ENCODE results near the gene CFAP46. TPM values are rescaled to one million over a fixed set of nuclear protein-coding genes. Genes with fewer than 3 reads are reported as not detected.

Gene CFAP46
- total RNA-seq, 1 donor from 2014 or later, result 1.6 TPM

- Mint-ChIP-seq H3K9me3 (peaks cover 10% of the 10 kb centered on the region), H3K4me3 (no peak overlapping the region), H3K4me1 (peaks cover 7% of the 10 kb centered on the region), H3K36me3 (peaks cover 23% of the 10 kb centered on the region), H3K27me3 (ENCODE audit: insufficient read depth, low read depth) (peaks cover 15% of the 10 kb centered on the region), H3K27ac (no peak overlapping the region)
- no peak for DNase-seq (ENCODE audit: low spot score)
- no peaks in the 10 kb centered on the region for H3K79me2 ChIP-seq (ENCODE audit: low read depth)
- H2AFZ ChIP-seq (replicated peaks), result no peak overlapping the region
- no peak overlapping the region for H3K4me2 ChIP-seq
- no peaks in the 10 kb centered on the region for H4K20me1 ChIP-seq (ENCODE audit: low read depth)
- H3K9ac ChIP-seq, result no peak overlapping the region
- H3K4me1 ChIP-seq, result no peaks in the 10 kb centered on the region
- TF ChIP-seq, protein P1, sequence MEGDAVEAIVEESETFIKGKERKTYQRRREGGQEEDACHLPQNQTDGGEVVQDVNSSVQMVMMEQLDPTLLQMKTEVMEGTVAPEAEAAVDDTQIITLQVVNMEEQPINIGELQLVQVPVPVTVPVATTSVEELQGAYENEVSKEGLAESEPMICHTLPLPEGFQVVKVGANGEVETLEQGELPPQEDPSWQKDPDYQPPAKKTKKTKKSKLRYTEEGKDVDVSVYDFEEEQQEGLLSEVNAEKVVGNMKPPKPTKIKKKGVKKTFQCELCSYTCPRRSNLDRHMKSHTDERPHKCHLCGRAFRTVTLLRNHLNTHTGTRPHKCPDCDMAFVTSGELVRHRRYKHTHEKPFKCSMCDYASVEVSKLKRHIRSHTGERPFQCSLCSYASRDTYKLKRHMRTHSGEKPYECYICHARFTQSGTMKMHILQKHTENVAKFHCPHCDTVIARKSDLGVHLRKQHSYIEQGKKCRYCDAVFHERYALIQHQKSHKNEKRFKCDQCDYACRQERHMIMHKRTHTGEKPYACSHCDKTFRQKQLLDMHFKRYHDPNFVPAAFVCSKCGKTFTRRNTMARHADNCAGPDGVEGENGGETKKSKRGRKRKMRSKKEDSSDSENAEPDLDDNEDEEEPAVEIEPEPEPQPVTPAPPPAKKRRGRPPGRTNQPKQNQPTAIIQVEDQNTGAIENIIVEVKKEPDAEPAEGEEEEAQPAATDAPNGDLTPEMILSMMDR (IDR thresholded peaks at IDR 0.05), result no peak
- TF ChIP-seq EZH2 (IDR thresholded peaks at IDR 0.05), result no peak
- no peak for TF ChIP-seq EZH2phosphoT487 (IDR thresholded peaks at IDR 0.05)
- no peaks in the 10 kb centered on the region for H3K36me3 ChIP-seq
- peaks cover 7% of the 10 kb centered on the region for H3F3A ChIP-seq (ENCODE audit: low read depth)
- no peak overlapping the region for H3K27ac ChIP-seq
- H3K27me3 ChIP-seq, result no peaks in the 10 kb centered on the region
- no peak overlapping the region for H3K4me3 ChIP-seq
- H3K9me3 ChIP-seq (ENCODE audit: low read depth), result no peaks in the 10 kb centered on the region
These were observed 180.1 kb downstream of the CFAP46 start for GRCh38 chr10:132762267-132762666.

DNA sequence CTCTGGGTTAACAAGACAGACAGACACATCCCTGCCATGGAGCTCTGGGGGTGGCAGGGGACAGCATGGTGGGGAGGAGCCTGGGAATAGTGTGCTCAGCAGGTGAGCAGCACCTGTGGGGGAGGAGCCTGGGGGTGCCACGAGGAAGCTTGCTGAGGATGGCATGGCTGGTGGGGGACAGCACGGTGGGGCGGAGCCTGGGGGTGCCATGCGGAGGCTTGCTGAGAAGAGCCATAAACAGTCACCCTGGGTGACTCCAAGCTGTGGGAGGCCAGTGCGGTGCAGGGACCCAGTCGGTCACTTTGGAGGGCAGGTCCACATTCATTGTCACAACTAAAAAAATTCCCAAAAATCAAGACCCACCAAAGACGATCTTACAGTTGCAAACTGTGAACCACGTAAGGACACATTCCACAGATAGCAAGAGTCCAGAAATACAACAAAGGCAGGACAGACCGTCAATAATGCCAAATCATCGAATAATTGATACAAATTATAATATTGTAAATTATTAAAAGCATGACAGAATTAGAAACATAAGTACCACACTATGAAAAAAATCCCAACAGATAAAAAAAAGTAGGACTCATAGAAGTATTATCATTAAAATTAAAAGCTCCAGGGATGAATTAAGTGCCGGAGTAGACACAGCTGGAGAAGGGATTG, 180.8 kb downstream of the CFAP46 start:
- no peak overlapping the region for H3K4me3 ChIP-seq
- Mint-ChIP-seq H3K27me3 (ENCODE audit: insufficient read depth, low read depth) (peaks cover 13% of the 10 kb centered on the region), H3K4me3 (no peak overlapping the region), H3K9me3 (peaks cover 9% of the 10 kb centered on the region), H3K4me1 (peaks cover 6% of the 10 kb centered on the region), H3K36me3 (peaks cover 26% of the 10 kb centered on the region), H3K27ac (no peak overlapping the region)
- no peak overlapping the region for H3K4me2 ChIP-seq
- H3K9ac ChIP-seq, result no peak overlapping the region
- no peaks in the 10 kb centered on the region for H3K36me3 ChIP-seq
- no peak overlapping the region for H2AFZ ChIP-seq (replicated peaks)
- DNase-seq (ENCODE audit: low spot score), result no peak
- no peaks in the 10 kb centered on the region for H3K79me2 ChIP-seq (ENCODE audit: low read depth)
- peaks cover 7% of the 10 kb centered on the region for H3F3A ChIP-seq (ENCODE audit: low read depth)
- no peaks in the 10 kb centered on the region for H3K4me1 ChIP-seq
- H3K27ac ChIP-seq, result no peak overlapping the region
- H3K27me3 ChIP-seq, result no peaks in the 10 kb centered on the region
- H4K20me1 ChIP-seq (ENCODE audit: low read depth), result no peaks in the 10 kb centered on the region
- no peaks in the 10 kb centered on the region for H3K9me3 ChIP-seq (ENCODE audit: low read depth)
- TF ChIP-seq EZH2phosphoT487 (IDR thresholded peaks at IDR 0.05) (no peak), EZH2 (IDR thresholded peaks at IDR 0.05) (no peak)
- TF ChIP-seq, protein P1 (IDR thresholded peaks at IDR 0.05), result no peak

GRCh38 chr10:132758865-132759264, 183.5 kb downstream of the CFAP46 start:
- H2AFZ ChIP-seq (replicated peaks), result no peak overlapping the region
- no peak overlapping the region for H3K27ac ChIP-seq
- DNase-seq (ENCODE audit: low spot score), result no peak
- no peak overlapping the region for H3K4me3 ChIP-seq
- no peaks in the 10 kb centered on the region for H4K20me1 ChIP-seq (ENCODE audit: low read depth)
- H3K36me3 Mint-ChIP-seq, result peaks cover 33% of the 10 kb centered on the region
- no peak overlapping the region for H3K4me2 ChIP-seq
- no peaks in the 10 kb centered on the region for H3K4me1 ChIP-seq
- H3F3A ChIP-seq (ENCODE audit: low read depth), result peaks cover 11% of the 10 kb centered on the region
- H3K27me3 ChIP-seq, result no peaks in the 10 kb centered on the region
- peaks cover 10% of the 10 kb centered on the region for H3K27me3 Mint-ChIP-seq (ENCODE audit: insufficient read depth, low read depth)
- no peaks in the 10 kb centered on the region for H3K36me3 ChIP-seq
- H3K79me2 ChIP-seq (ENCODE audit: low read depth), result no peaks in the 10 kb centered on the region
- H3K9ac ChIP-seq, result no peak overlapping the region
- H3K4me3 Mint-ChIP-seq, result no peak overlapping the region
- no peaks in the 10 kb centered on the region for H3K9me3 ChIP-seq (ENCODE audit: low read depth)
- TF ChIP-seq, protein P1 (IDR thresholded peaks at IDR 0.05), result no peak
- no peak for TF ChIP-seq EZH2 (IDR thresholded peaks at IDR 0.05)
- TF ChIP-seq EZH2phosphoT487 (IDR thresholded peaks at IDR 0.05), result no peak
- no peak overlapping the region for H3K27ac Mint-ChIP-seq
- peaks cover 8% of the 10 kb centered on the region for H3K9me3 Mint-ChIP-seq
- no peaks in the 10 kb centered on the region for H3K4me1 Mint-ChIP-seq

Other genes starting within 250 kb of the CFAP46 start
- not detected in 2 replicates for gene NKX6-2, start 156.4 kb downstream of the CFAP46 start, total RNA-seq (ENCODE audit: low replicate concordance)
- not detected in 2 replicates for gene ADGRA1, start 145.4 kb upstream of the CFAP46 start, total RNA-seq (ENCODE audit: low replicate concordance)
- 1.8 and 5.6 TPM in 2 replicates for gene KNDC1, start 217.6 kb upstream of the CFAP46 start, total RNA-seq (ENCODE audit: low replicate concordance)